ENCODE measurements around the gene PCSK5.

DNA sequence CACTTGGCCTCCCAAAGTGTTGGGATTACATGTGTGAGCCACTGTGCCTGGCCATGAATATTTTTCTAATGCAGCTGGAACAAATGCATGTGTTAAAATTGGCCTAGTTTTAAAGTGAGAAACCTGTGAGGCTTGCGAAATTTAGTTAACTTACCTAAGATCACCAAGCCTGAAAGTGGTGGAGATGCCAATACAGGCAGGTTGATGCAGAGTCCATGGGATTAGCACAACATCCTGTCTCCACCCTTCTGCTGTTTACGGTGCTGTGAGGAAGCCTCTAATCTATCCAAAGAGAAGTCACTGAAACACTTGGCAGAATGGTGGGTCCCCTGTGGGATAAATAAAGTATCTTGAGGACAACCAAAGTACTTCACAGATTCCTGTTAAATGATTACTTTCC lies 98.2 kb downstream of the PCSK5 start:
- TF ChIP-seq, protein P1, sequence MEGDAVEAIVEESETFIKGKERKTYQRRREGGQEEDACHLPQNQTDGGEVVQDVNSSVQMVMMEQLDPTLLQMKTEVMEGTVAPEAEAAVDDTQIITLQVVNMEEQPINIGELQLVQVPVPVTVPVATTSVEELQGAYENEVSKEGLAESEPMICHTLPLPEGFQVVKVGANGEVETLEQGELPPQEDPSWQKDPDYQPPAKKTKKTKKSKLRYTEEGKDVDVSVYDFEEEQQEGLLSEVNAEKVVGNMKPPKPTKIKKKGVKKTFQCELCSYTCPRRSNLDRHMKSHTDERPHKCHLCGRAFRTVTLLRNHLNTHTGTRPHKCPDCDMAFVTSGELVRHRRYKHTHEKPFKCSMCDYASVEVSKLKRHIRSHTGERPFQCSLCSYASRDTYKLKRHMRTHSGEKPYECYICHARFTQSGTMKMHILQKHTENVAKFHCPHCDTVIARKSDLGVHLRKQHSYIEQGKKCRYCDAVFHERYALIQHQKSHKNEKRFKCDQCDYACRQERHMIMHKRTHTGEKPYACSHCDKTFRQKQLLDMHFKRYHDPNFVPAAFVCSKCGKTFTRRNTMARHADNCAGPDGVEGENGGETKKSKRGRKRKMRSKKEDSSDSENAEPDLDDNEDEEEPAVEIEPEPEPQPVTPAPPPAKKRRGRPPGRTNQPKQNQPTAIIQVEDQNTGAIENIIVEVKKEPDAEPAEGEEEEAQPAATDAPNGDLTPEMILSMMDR (IDR thresholded peaks at IDR 0.05) = no peak
- no peak for TF ChIP-seq POLR2A (IDR thresholded peaks at IDR 0.05)

Data from adrenal gland (tissue), 5 donors.